ENCODE data around the gene GRIP2. TPM values are rescaled to one million over a fixed set of nuclear protein-coding genes. Genes with fewer than 3 reads are reported as not detected.

GRIP2 gene
- total RNA-seq, 1 donor from 2014 or later, result not detected

- no peak for DNase-seq (ENCODE audit: low read depth)
- H3K4me3 ChIP-seq (ENCODE audit: low read depth, low read length), result no peak overlapping the region
- TF ChIP-seq CTCF (conservative IDR thresholded peaks at IDR 0.05; ENCODE audit: low read depth, low read length), result no peak
Measured at GRCh38 chr3:14459787-14460186, 80.4 kb downstream of the GRIP2 start.

- H3K4me3 ChIP-seq (ENCODE audit: low read depth, low read length), result no peak overlapping the region
- DNase-seq (ENCODE audit: low read depth), result no peak
- no peak for TF ChIP-seq CTCF (conservative IDR thresholded peaks at IDR 0.05; ENCODE audit: low read depth, low read length)
Measured at GRCh38 chr3:14459384-14459783, 80.8 kb downstream of the GRIP2 start.

- H3K4me3 ChIP-seq (ENCODE audit: low read depth, low read length), result no peak overlapping the region
- no peak for DNase-seq (ENCODE audit: low read depth)
- TF ChIP-seq CTCF (conservative IDR thresholded peaks at IDR 0.05; ENCODE audit: low read depth, low read length), result no peak
Measured at GRCh38 chr3:14458434-14459275, 81.5 kb downstream of the GRIP2 start.

- no peak for DNase-seq (ENCODE audit: low read depth)
- no peak for TF ChIP-seq CTCF (conservative IDR thresholded peaks at IDR 0.05; ENCODE audit: low read depth, low read length)
- H3K4me3 ChIP-seq (ENCODE audit: low read depth, low read length), result no peak overlapping the region
Measured at GRCh38 chr3:14457999-14458398, 82.1 kb downstream of the GRIP2 start.

GRCh38 chr3:14457481-14457880 lies 82.7 kb downstream of the GRIP2 start:
- no peak overlapping the region for H3K4me3 ChIP-seq (ENCODE audit: low read depth, low read length)
- no peak for TF ChIP-seq CTCF (conservative IDR thresholded peaks at IDR 0.05; ENCODE audit: low read depth, low read length)
- no peak for DNase-seq (ENCODE audit: low read depth)

GRCh38 chr3:14456794-14457193 lies 83.3 kb downstream of the GRIP2 start:
- H3K4me3 ChIP-seq (ENCODE audit: low read depth, low read length), result no peak overlapping the region
- DNase-seq (ENCODE audit: low read depth), result no peak

More at GRCh38 chr3:14456794-14457193, 83.3 kb downstream of the GRIP2 start:
- TF ChIP-seq CTCF (conservative IDR thresholded peaks at IDR 0.05; ENCODE audit: low read depth, low read length), result no peak

All from epithelial cell of proximal tubule (primary cell).